ENCODE results near the gene UNC45A. TPM values are rescaled to one million over a fixed set of nuclear protein-coding genes. Genes with fewer than 3 reads are reported as not detected.

The UNC45A gene, protein sequence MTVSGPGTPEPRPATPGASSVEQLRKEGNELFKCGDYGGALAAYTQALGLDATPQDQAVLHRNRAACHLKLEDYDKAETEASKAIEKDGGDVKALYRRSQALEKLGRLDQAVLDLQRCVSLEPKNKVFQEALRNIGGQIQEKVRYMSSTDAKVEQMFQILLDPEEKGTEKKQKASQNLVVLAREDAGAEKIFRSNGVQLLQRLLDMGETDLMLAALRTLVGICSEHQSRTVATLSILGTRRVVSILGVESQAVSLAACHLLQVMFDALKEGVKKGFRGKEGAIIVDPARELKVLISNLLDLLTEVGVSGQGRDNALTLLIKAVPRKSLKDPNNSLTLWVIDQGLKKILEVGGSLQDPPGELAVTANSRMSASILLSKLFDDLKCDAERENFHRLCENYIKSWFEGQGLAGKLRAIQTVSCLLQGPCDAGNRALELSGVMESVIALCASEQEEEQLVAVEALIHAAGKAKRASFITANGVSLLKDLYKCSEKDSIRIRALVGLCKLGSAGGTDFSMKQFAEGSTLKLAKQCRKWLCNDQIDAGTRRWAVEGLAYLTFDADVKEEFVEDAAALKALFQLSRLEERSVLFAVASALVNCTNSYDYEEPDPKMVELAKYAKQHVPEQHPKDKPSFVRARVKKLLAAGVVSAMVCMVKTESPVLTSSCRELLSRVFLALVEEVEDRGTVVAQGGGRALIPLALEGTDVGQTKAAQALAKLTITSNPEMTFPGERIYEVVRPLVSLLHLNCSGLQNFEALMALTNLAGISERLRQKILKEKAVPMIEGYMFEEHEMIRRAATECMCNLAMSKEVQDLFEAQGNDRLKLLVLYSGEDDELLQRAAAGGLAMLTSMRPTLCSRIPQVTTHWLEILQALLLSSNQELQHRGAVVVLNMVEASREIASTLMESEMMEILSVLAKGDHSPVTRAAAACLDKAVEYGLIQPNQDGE
- total RNA-seq (37.2 TPM), polyA plus RNA-seq (110 TPM)

DNA sequence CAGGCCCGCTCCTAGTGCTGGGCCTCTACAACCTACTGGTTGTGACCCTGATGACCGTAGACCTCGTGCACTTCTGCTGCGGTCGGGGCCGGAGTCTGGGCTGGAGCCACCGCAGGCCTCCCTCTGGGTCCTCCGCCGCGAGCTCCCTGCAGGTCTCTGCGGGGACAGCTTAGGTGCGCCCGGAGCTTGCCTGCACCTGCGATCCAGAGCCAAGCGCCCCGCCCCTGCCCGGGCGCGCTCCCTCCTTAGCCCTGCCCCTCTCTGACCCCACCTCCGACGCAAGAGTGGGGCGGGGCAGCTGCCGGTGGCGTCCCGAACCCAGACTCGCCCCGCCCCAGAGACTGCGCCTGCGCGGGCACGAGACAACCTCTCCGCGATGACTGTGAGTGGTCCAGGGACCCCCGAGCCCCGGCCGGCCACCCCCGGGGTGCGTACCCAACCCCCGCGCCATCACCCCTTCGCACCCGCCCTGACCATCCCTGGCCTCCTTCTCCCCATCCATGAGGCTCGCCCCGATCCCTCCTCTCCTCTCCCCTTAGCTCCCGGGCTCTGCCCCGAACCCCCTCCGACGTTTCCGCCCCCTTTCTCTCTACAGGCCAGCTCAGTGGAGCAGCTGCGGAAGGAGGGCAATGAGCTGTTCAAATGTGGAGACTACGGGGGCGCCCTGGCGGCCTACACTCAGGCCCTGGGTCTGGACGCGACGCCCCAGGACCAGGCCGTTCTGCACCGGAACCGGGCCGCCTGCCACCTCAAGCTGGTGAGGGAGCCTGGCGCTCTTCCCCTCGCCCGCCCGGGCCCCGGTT lies at the start of gene UNC45A:
Gene UNC45A, plus strand, starts transcription at position 337 of the 803 bp plus-strand sequence. Its CDS starts 40 bp downstream, at position 377.
- DNase-seq (ENCODE audit: extremely low spot score), result no peak
- H3K4me1 ChIP-seq (ENCODE audit: insufficient read depth), result no peaks in the 10 kb centered on the region
- peak within 1 kb of the TSS; percentile 71 for H3K27ac ChIP-seq (ENCODE audit: low read depth)
- under 1% methylated on average over 65 of the region's 65 CpGs for WGBS
- H3K36me3 ChIP-seq (ENCODE audit: insufficient read depth), result no peaks in the 10 kb centered on the region
- H3K4me3 ChIP-seq (ENCODE audit: low read depth, low read length), result peak within 1 kb of the TSS; percentile 50

DNA sequence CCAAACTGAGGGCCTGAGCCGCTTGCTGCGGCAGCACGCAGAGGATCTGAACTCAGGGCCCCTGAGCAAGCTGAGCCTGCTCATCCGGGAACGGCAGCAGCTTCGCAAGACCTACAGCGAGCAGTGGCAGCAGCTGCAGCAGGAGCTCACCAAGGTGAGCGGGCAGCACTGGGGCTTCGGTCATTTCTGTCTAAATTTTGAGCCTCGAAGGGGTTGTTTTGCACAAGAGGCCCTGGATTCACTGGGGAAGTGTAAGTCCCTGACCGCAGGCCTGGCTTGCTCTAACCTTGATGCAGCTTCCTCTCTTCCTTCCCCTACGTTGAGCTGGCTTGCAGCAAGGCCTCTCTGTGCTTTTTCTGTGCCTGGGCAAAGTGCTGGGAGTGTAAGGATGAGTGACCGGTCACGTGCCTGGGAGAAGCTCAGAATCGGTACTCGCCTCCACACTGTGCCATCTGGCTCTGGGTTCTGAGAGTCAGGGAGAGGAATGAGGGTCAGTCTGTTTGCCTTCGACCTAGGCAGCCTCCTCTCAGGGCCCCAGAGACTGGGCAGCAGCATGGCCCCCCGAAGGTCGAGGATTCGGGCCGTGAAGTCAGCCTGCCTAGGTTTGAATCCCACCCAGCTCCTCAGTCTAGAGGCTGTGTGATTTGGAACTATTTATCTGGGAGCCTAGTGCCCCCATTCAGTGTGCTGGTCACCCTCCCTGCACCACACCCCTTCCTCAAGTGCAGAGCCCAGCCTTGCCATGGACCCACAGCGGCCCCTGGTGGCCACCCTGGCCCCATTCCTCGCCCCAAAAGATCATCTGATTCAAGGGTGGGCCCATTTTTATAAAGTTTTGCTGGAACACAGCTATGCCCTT lies 49.4 kb upstream of the UNC45A start:
- 49% methylated on average over 23 of the region's 23 CpGs for WGBS
- H3K36me3 ChIP-seq (ENCODE audit: insufficient read depth), result peaks cover 6% of the 10 kb centered on the region
- H3K27ac ChIP-seq (ENCODE audit: low read depth), result no peak overlapping the region
- no peaks in the 10 kb centered on the region for H3K4me1 ChIP-seq (ENCODE audit: insufficient read depth)
- H3K4me3 ChIP-seq (ENCODE audit: low read depth, low read length), result peak overlapping the region; percentile 56
- DNase-seq (ENCODE audit: extremely low spot score), result no peak

DNA sequence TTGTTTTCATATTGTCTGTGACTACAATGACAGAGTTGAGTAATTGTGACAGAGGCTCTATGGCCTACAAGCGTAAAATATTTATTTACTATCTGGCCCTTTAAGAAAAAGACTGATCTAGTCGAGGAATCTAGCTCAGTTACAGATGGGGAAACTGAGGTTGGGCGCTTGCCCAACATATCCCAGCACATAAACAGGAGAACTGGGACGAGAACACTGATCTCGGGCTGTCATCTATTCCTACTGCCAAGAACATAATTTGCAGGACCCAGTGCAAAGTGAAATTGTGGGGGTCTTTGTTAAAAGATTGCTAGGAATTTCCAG lies 48.8 kb upstream of the UNC45A start:
- no peak overlapping the region for H3K27ac ChIP-seq (ENCODE audit: low read depth)
- H3K36me3 ChIP-seq (ENCODE audit: insufficient read depth), result peaks cover 4% of the 10 kb centered on the region
- no peak for DNase-seq (ENCODE audit: extremely low spot score)
- no peaks in the 10 kb centered on the region for H3K4me1 ChIP-seq (ENCODE audit: insufficient read depth)
- WGBS, result 32% methylated on average over 5 of the region's 5 CpGs
- H3K4me3 ChIP-seq (ENCODE audit: low read depth, low read length), result no peak overlapping the region

DNA sequence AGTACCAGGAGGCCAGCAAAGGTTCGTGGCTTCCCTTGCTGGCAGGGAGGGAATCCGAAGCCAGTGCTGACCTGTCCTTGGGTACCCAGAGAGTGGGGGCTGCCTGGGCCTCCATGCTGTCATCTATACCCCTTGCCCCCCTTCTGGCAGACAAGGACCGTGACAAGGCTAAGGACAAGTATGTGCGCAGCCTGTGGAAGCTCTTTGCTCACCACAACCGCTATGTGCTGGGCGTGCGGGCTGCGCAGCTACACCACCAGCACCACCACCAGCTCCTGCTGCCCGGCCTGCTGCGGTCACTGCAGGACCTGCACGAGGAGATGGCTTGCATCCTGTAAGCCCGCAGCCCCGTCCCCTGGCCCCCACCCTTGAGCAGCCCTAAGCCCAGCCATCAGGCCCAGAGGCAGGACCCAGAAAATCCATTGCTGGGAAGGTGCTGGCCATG lies 48.0 kb upstream of the UNC45A start:
- Histone ChIP-seq H3K27ac (ENCODE audit: low read depth) (no peak overlapping the region), H3K36me3 (ENCODE audit: insufficient read depth) (peaks cover 2% of the 10 kb centered on the region), H3K4me1 (ENCODE audit: insufficient read depth) (no peaks in the 10 kb centered on the region), H3K4me3 (ENCODE audit: low read depth, low read length) (no peak overlapping the region)
- 89% methylated on average over 13 of the region's 13 CpGs for WGBS
- DNase-seq (ENCODE audit: extremely low spot score), result no peak

DNA sequence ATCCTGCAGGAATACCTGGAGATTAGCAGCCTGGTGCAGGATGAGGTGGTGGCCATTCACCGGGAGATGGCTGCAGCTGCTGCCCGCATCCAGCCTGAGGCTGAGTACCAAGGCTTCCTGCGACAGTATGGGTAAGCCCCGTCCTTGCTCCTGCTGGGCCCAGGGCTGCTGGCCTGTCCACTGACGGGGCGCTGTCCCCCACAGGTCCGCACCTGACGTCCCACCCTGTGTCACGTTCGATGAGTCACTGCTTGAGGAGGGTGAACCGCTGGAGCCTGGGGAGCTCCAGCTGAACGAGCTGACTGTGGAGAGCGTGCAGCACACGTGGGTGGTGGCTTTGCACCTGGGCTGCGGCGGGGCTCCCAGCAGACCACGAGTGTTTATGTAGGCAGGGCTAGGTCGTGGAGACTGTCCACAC lies 45.8 kb upstream of the UNC45A start:
- Histone ChIP-seq H3K4me1 (ENCODE audit: insufficient read depth) (no peaks in the 10 kb centered on the region), H3K4me3 (ENCODE audit: low read depth, low read length) (no peak overlapping the region), H3K27ac (ENCODE audit: low read depth) (no peak overlapping the region), H3K36me3 (ENCODE audit: insufficient read depth) (peaks cover 3% of the 10 kb centered on the region)
- 86% methylated on average over 18 of the region's 18 CpGs for WGBS
- DNase-seq (ENCODE audit: extremely low spot score), result no peak

DNA sequence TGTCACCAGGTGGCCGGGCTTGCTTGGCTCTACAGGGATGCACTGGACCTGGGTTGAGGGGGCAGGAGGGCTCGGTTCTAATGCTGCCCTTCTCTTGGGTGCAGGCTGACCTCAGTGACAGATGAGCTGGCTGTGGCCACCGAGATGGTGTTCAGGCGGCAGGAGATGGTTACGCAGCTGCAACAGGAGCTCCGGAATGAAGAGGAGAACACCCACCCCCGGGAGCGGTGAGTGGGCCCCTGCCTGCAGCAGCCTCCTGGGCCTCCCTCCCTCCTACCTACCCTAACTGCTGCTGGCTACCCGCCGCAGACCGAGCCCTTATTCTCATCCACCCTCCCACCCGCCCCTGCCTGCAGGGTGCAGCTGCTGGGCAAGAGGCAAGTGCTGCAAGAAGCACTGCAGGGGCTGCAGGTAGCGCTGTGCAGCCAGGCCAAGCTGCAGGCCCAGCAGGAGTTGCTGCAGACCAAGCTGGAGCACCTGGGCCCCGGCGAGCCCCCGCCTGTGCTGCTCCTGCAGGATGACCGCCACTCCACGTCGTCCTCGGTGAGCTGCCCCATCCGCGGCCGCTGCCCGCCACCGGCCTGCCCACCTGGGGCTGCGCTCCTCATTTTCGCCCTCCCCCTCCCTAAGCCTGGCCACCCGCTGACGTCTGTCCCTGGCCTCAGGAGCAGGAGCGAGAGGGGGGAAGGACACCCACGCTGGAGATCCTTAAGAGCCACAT lies 45.2 kb upstream of the UNC45A start:
- no peak overlapping the region for H3K4me3 ChIP-seq (ENCODE audit: low read depth, low read length)
- no peak for DNase-seq (ENCODE audit: extremely low spot score)
- WGBS, result 90% methylated on average over 31 of the region's 31 CpGs
- peaks cover 3% of the 10 kb centered on the region for H3K36me3 ChIP-seq (ENCODE audit: insufficient read depth)
- no peaks in the 10 kb centered on the region for H3K4me1 ChIP-seq (ENCODE audit: insufficient read depth)
- no peak overlapping the region for H3K27ac ChIP-seq (ENCODE audit: low read depth)

- H3K4me3 ChIP-seq (ENCODE audit: low read depth, low read length), result no peak overlapping the region
- H3K4me1 ChIP-seq (ENCODE audit: insufficient read depth), result no peaks in the 10 kb centered on the region
- 87% methylated on average over 12 of the region's 12 CpGs for WGBS
- DNase-seq (ENCODE audit: extremely low spot score), result no peak
- H3K36me3 ChIP-seq (ENCODE audit: insufficient read depth), result peaks cover 7% of the 10 kb centered on the region
- no peak overlapping the region for H3K27ac ChIP-seq (ENCODE audit: low read depth)
Measured at GRCh38 chr15:90890839-90891238, 44.2 kb upstream of the UNC45A start.

- H3K36me3 ChIP-seq (ENCODE audit: insufficient read depth), result peaks cover 7% of the 10 kb centered on the region
- no peak for DNase-seq (ENCODE audit: extremely low spot score)
- 91% methylated on average over 8 of the region's 8 CpGs for WGBS
Measured at GRCh38 chr15:90891346-90891949, 43.6 kb upstream of the UNC45A start.

DNA sequence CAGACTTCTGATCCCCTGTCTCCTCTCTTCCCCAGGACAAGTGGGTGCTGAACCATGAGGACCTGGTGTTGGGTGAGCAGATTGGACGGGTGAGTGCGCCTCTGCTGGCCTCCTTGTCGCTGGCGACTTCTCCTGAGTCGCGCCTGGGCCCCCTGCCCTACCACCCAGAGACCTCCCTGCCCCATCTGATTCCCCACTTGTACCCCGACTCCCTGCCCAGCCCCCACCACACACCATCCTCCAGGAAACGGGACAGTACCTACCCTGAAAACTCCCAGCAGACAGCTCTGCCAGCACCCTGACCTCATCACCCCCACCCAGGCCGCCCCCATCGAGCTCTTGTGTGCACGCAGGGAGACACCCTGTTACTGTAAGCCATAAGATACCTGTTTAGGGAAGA lies 43.1 kb upstream of the UNC45A start:
- H3K27ac ChIP-seq (ENCODE audit: low read depth), result no peak overlapping the region
- no peak for DNase-seq (ENCODE audit: extremely low spot score)
- WGBS, result 95% methylated on average over 11 of the region's 11 CpGs
- H3K4me3 ChIP-seq (ENCODE audit: low read depth, low read length), result no peak overlapping the region
- H3K36me3 ChIP-seq (ENCODE audit: insufficient read depth), result peaks cover 7% of the 10 kb centered on the region
- H3K4me1 ChIP-seq (ENCODE audit: insufficient read depth), result no peaks in the 10 kb centered on the region

More at GRCh38 chr15:90891346-90891949, 43.6 kb upstream of the UNC45A start:
- Histone ChIP-seq H3K4me3 (ENCODE audit: low read depth, low read length) (no peak overlapping the region), H3K27ac (ENCODE audit: low read depth) (no peak overlapping the region), H3K4me1 (ENCODE audit: insufficient read depth) (no peaks in the 10 kb centered on the region)

DNA sequence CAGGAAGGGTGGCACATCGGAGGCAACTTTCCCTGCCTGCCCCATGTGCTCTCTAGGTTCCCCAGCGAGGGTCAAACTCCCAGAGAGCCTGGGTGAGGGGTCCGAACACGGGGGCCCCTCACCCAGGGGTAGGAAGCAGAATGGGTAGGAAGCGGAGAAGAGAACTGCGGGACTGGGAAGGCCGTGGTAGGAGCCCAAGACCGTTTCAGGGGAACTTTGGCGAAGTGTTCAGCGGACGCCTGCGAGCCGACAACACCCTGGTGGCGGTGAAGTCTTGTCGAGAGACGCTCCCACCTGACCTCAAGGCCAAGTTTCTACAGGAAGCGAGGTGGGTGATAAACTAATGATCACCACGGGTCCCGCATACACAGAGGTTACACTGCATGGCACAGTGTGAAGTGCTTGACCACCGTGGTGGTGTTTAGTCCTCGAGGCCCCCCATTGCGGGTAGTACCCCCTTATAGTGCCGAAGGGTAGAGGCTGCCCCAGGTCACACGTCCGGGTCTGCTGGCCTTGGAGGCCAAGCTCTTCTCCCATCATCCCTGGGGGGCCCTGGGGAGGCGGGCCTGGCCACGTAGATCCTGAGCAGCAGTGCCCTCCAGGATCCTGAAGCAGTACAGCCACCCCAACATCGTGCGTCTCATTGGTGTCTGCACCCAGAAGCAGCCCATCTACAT lies 42.4 kb upstream of the UNC45A start:
- DNase-seq (ENCODE audit: extremely low spot score), result no peak
- H3K4me1 ChIP-seq (ENCODE audit: insufficient read depth), result no peaks in the 10 kb centered on the region
- no peak overlapping the region for H3K27ac ChIP-seq (ENCODE audit: low read depth)
- H3K4me3 ChIP-seq (ENCODE audit: low read depth, low read length), result no peak overlapping the region
- WGBS, result 96% methylated on average over 29 of the region's 29 CpGs
- H3K36me3 ChIP-seq (ENCODE audit: insufficient read depth), result peaks cover 5% of the 10 kb centered on the region

Measured in urinary bladder (tissue), 4 donors.